ENCODE results near the gene PIP4K2A. TPM values are rescaled to one million over a fixed set of nuclear protein-coding genes. Genes with fewer than 3 reads are reported as not detected.

PIP4K2A gene
- total and polyA plus RNA-seq, 2 experiments from 2014 or later: 39.9 to 40.1 TPM

DNA sequence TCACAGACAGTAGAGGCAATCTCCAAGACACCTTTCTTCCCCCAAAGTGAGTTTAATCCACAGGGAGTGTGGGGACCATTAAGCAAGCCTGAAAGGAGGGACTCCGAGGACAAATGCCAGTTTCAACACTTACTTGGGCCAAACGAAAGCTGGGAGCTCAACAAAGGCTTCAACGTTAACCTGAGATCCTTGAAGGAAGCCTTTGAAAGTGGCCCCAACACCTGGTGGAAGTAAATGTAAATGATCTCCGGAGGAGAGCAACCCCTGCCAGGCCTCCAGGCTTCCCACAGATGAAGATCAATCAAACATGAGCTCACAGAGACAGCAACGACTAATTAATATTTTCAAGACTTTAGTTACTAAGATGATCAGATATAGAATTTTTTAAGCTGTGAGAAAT is 103.8 kb downstream of the PIP4K2A start:
- Histone ChIP-seq H4K20me1 (replicated peaks; ENCODE audit: insufficient read depth) (no peaks in the 10 kb centered on the region), H3K79me2 (replicated peaks; ENCODE audit: insufficient read depth) (peaks cover 63% of the 10 kb centered on the region), H3K9me2 (ENCODE audit: insufficient read depth) (0 out of 2 replicates have a peak, but pooled peaks cover 5% of the 10 kb centered on the region), H2AFZ (no peak overlapping the region), H3K4me1 (ENCODE audit: insufficient read depth) (peaks cover 27% of the 10 kb centered on the region), H3F3A (replicated peaks; ENCODE audit: low read depth) (no peaks in the 10 kb centered on the region), H3K36me3 (ENCODE audit: insufficient read depth) (no peaks in the 10 kb centered on the region), H3K27me3 (ENCODE audit: insufficient read depth) (no peaks in the 10 kb centered on the region), H3K4me3 (no peak overlapping the region), H3K4me2 (peak overlapping the region; percentile 5; the same call in 1 of the 2 replicates), H3K27ac (ENCODE audit: low read depth) (no peak overlapping the region)
- Mint-ChIP-seq H3K9me3 (peaks cover 3% of the 10 kb centered on the region; the same call in 2 of the 3 replicates), H3K27ac (no peak overlapping the region), H3K4me1 (peaks cover 47% of the 10 kb centered on the region), H3K36me3 (ENCODE audit: low read depth) (peaks cover 53% of the 10 kb centered on the region), H3K4me3 (no peak overlapping the region), H3K27me3 (ENCODE audit: insufficient read depth, low read depth, poor library complexity) (peaks cover 3% of the 10 kb centered on the region)
- DNase-seq (ENCODE audit: low spot score): peak; percentile 38
- peak; percentile 44; the same call in 2 of the 3 replicates for ATAC-seq
- TF ChIP-seq, protein P1, sequence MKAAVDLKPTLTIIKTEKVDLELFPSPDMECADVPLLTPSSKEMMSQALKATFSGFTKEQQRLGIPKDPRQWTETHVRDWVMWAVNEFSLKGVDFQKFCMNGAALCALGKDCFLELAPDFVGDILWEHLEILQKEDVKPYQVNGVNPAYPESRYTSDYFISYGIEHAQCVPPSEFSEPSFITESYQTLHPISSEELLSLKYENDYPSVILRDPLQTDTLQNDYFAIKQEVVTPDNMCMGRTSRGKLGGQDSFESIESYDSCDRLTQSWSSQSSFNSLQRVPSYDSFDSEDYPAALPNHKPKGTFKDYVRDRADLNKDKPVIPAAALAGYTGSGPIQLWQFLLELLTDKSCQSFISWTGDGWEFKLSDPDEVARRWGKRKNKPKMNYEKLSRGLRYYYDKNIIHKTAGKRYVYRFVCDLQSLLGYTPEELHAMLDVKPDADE (IDR thresholded peaks at IDR 0.05): no peak
- TF ChIP-seq, protein P2, sequence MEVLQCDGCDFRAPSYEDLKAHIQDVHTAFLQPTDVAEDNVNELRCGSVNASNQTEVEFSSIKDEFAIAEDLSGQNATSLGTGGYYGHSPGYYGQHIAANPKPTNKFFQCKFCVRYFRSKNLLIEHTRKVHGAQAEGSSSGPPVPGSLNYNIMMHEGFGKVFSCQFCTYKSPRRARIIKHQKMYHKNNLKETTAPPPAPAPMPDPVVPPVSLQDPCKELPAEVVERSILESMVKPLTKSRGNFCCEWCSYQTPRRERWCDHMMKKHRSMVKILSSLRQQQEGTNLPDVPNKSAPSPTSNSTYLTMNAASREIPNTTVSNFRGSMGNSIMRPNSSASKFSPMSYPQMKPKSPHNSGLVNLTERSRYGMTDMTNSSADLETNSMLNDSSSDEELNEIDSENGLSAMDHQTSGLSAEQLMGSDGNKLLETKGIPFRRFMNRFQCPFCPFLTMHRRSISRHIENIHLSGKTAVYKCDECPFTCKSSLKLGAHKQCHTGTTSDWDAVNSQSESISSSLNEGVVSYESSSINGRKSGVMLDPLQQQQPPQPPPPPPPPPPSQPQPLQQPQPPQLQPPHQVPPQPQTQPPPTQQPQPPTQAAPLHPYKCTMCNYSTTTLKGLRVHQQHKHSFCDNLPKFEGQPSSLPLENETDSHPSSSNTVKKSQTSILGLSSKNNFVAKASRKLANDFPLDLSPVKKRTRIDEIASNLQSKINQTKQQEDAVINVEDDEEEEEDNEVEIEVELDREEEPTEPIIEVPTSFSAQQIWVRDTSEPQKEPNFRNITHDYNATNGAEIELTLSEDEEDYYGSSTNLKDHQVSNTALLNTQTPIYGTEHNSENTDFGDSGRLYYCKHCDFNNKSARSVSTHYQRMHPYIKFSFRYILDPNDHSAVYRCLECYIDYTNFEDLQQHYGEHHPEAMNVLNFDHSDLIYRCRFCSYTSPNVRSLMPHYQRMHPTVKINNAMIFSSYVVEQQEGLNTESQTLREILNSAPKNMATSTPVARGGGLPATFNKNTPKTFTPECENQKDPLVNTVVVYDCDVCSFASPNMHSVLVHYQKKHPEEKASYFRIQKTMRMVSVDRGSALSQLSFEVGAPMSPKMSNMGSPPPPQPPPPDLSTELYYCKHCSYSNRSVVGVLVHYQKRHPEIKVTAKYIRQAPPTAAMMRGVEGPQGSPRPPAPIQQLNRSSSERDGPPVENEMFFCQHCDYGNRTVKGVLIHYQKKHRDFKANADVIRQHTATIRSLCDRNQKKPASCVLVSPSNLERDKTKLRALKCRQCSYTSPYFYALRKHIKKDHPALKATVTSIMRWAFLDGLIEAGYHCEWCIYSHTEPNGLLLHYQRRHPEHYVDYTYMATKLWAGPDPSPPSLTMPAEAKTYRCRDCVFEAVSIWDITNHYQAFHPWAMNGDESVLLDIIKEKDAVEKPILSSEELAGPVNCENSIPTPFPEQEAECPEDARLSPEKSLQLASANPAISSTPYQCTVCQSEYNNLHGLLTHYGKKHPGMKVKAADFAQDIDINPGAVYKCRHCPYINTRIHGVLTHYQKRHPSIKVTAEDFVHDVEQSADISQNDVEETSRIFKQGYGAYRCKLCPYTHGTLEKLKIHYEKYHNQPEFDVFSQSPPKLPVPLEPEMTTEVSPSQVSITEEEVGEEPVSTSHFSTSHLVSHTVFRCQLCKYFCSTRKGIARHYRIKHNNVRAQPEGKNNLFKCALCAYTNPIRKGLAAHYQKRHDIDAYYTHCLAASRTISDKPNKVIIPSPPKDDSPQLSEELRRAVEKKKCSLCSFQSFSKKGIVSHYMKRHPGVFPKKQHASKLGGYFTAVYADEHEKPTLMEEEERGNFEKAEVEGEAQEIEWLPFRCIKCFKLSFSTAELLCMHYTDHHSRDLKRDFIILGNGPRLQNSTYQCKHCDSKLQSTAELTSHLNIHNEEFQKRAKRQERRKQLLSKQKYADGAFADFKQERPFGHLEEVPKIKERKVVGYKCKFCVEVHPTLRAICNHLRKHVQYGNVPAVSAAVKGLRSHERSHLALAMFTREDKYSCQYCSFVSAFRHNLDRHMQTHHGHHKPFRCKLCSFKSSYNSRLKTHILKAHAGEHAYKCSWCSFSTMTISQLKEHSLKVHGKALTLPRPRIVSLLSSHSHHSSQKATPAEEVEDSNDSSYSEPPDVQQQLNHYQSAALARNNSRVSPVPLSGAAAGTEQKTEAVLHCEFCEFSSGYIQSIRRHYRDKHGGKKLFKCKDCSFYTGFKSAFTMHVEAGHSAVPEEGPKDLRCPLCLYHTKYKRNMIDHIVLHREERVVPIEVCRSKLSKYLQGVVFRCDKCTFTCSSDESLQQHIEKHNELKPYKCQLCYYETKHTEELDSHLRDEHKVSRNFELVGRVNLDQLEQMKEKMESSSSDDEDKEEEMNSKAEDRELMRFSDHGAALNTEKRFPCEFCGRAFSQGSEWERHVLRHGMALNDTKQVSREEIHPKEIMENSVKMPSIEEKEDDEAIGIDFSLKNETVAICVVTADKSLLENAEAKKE (CRISPR knock-in tag; IDR thresholded peaks at IDR 0.05): peak; percentile 90

DNA sequence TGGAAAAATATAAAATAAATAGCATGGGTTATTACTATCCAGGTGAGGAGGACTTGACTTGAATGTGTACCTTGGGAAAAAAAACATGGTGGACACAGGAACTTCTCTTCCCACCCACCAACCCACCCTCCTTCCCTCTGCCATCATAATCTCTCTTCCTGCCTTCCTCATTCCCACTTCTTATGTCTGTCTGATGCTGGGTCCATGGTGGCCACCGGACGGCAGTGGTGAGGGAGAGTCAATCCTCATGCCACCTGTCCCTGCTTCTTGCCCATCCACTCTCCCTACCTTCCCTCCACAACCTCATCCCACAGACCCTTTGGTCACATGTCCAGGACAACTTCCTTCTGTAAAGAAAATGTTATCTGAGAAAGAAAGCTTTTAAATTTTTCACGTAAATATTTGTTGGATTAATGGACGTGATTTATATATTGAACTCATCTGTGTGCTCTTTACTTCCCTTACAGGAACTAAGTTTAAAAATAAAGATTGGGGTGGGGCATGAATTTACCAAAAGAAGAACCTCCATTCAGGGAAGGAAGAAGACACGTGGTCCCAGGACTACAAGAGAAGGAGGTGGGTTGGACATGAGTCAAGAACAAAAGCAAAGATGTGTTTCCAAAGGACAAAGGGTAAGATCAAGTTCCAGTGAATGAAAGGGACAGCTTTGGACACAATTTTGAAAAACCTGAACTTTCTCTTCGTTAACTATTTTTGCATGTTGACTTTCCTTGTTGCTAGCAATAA is 104.5 kb downstream of the PIP4K2A start:
- Histone ChIP-seq H2AFZ (no peak overlapping the region), H3K27me3 (ENCODE audit: insufficient read depth) (no peaks in the 10 kb centered on the region), H3K4me2 (peak overlapping the region; percentile 5; the same call in 1 of the 2 replicates), H3F3A (replicated peaks; ENCODE audit: low read depth) (no peaks in the 10 kb centered on the region), H3K36me3 (ENCODE audit: insufficient read depth) (no peaks in the 10 kb centered on the region), H4K20me1 (replicated peaks; ENCODE audit: insufficient read depth) (no peaks in the 10 kb centered on the region), H3K4me1 (ENCODE audit: insufficient read depth) (peaks cover 24% of the 10 kb centered on the region), H3K4me3 (no peak overlapping the region), H3K79me2 (replicated peaks; ENCODE audit: insufficient read depth) (peaks cover 56% of the 10 kb centered on the region), H3K27ac (ENCODE audit: low read depth) (no peak overlapping the region), H3K9me2 (ENCODE audit: insufficient read depth) (0 out of 2 replicates have a peak, but pooled peaks cover 5% of the 10 kb centered on the region)
- no peak for ATAC-seq
- H3K9me3 Mint-ChIP-seq: peaks cover 3% of the 10 kb centered on the region; the same call in 2 of the 3 replicates
- H3K36me3 Mint-ChIP-seq (ENCODE audit: low read depth): peaks cover 53% of the 10 kb centered on the region
- peaks cover 50% of the 10 kb centered on the region for H3K4me1 Mint-ChIP-seq
- DNase-seq (ENCODE audit: low spot score): no peak
- no peak overlapping the region for H3K4me3 Mint-ChIP-seq
- H3K27me3 Mint-ChIP-seq (ENCODE audit: insufficient read depth, low read depth, poor library complexity): peaks cover 3% of the 10 kb centered on the region
- no peak overlapping the region; the same call in 1 of the 2 replicates for H3K27ac Mint-ChIP-seq
- TF ChIP-seq, protein P1 (IDR thresholded peaks at IDR 0.05): no peak
